OCI-LY7 (cell line): ENCODE data around the gene MVB12B. TPM values are rescaled to one million over a fixed set of nuclear protein-coding genes. Genes with fewer than 3 reads are reported as not detected.
"Not testable (repeated sequence)": the region's sequence is repeated elsewhere in the genome, so short reads cannot be mapped to it uniquely, and the experiment has no call there.

Source experiments
- BruUV-seq: library from RNA; stranded (reverse); fragments of 400-500 nt; replicated peaks from 2 replicates; lab custom pipeline; 2021; lab: Mats Ljungman, UMichigan
- CTCF ChIA-PET: fragments of 300-600 bp; sonication (Branson Sonifier 250); formaldehyde crosslinking; loops from one replicate; lab custom pipeline; 2022; ENCODE audit warnings: antibody characterized with exemption; ENCODE audit not compliant: unreplicated experiment; lab: Charles Lee
- POLR2A ChIA-PET: fragments of 300-600 bp; sonication (Branson Sonifier 250); formaldehyde crosslinking; loops from one replicate; lab custom pipeline; 2022; ENCODE audit warnings: antibody characterized with exemption; lab: Charles Lee
- DNase-seq: peaks from one replicate; pipeline ENCODE4 v3.0.0-alpha.2; 2015; ENCODE audit warnings: low spot score
- H2AFZ ChIP-seq: fragments of 200-600 bp; sonication (generic), shearing (Covaris generic); 2 replicates; pipeline ENCODE4 v1.6.1; 2014; ENCODE audit warnings: mild to moderate bottlenecking, antibody characterized with exemption, low read length, moderate library complexity
- H3K27ac ChIP-seq: fragments of 200-600 bp; sonication (generic); 2 replicates; pipeline ENCODE4 v1.5.1; 2014; ENCODE audit warnings: mixed run types, low read depth, mild to moderate bottlenecking, moderate library complexity, low read length, inconsistent platforms; ENCODE audit not compliant: poor library complexity, severe bottlenecking
- H3K36me3 ChIP-seq: fragments of 200-600 bp; sonication (generic); 2 replicates; pipeline ENCODE4 v1.6.1; 2014; ENCODE audit warnings: mild to moderate bottlenecking, antibody characterized with exemption, low read length, moderate library complexity, mixed read lengths; ENCODE audit not compliant: insufficient read depth
- H3K4me1 ChIP-seq: fragments of 200-600 bp; sonication (generic); 2 replicates; pipeline ENCODE4 v1.5.1; 2014; ENCODE audit warnings: mild to moderate bottlenecking, low read length; ENCODE audit not compliant: insufficient read depth, poor library complexity, severe bottlenecking
- H3K4me2 ChIP-seq: fragments of 200-600 bp; sonication (generic); 2 replicates; pipeline ENCODE4 v1.6.1; 2014; ENCODE audit warnings: mild to moderate bottlenecking, low read length
- H3K4me3 ChIP-seq: fragments of 200-600 bp; sonication (generic); 2 replicates; pipeline ENCODE4 v1.5.1; 2014; ENCODE audit warnings: mild to moderate bottlenecking, low read depth, low read length; ENCODE audit not compliant: poor library complexity, severe bottlenecking
- H3K79me2 ChIP-seq: fragments of 200-600 bp; sonication (generic); 2 replicates; pipeline ENCODE4 v1.6.1; 2016; ENCODE audit warnings: low read depth, mild to moderate bottlenecking, low read length, moderate library complexity, mixed read lengths; ENCODE audit not compliant: insufficient read depth
- H3K9me2 ChIP-seq: fragments of 200-600 bp; sonication (generic); 2 replicates; pipeline ENCODE4 v1.6.1; 2016; ENCODE audit warnings: mild to moderate bottlenecking, low read length, mixed read lengths; ENCODE audit not compliant: insufficient read depth
- H3K9me3 ChIP-seq: fragments of 200-600 bp; sonication (generic); 2 replicates; pipeline ENCODE4 v1.6.1; 2014; ENCODE audit warnings: mild to moderate bottlenecking, mixed run types, low read length, mixed read lengths
- H4K20me1 ChIP-seq: fragments of 200-600 bp; sonication (generic); 2 replicates; pipeline ENCODE4 v1.6.1; 2014; ENCODE audit warnings: mild to moderate bottlenecking, antibody characterized with exemption, low read length, moderate library complexity, mixed read lengths; ENCODE audit not compliant: insufficient read depth
- CTCF ChIP-seq: fragments of 200-600 bp; sonication (generic); conservative IDR thresholded peaks from 2 replicates; pipeline ENCODE4 v1.5.1; 2014; ENCODE audit warnings: mild to moderate bottlenecking, antibody characterized with exemption, low read length, moderate library complexity, mixed read lengths
- EZH2phosphoT487 ChIP-seq: fragments of 200-600 bp; sonication (generic); IDR thresholded peaks from 2 replicates; pipeline ENCODE4 v1.6.1; 2018; ENCODE audit warnings: low read depth, borderline replicate concordance, mild to moderate bottlenecking, mixed run types, antibody characterized with exemption, low read length, moderate library complexity, mixed read lengths
- intact Hi-C: fragments of 100-400 bp; cut with micrococcal nuclease; formaldehyde crosslinking; loops from one replicate; pipeline ENCODE4 v1.10.0; 2022; ENCODE audit not compliant: unreplicated experiment
- small RNA-seq: library from RNA; depleted of rRNA; stranded (forward); fragments of <200 nt; gene quantifications from one replicate; pipeline ENCODE3, GENCODE V24; 2014
- total RNA-seq, 2 experiments: library from RNA; depleted of rRNA in 1 of 2; stranded (reverse); fragments of >200 nt in 1 of 2; shearing (Covaris generic) in 1 of 2; gene quantifications; 2 replicates each; pipeline ENCODE4 v1.2.3, GENCODE V29; 2014 to 2022

Gene MVB12B
- total RNA-seq, 2 experiments from 2014 or later: 1.3 TPM; not detected in 1

- DNase-seq: no peak
- no peaks in the 10 kb centered on the region for H3K36me3 ChIP-seq
- H3K4me1 ChIP-seq: no peaks in the 10 kb centered on the region
- no peak overlapping the region for H2AFZ ChIP-seq
- TF ChIP-seq CTCF (no peak), EZH2phosphoT487 (no peak)
- BruUV-seq: no TSS peak
- H3K9me2 ChIP-seq: no peaks in the 10 kb centered on the region
- CTCF ChIA-PET: no interaction called here
- H3K4me3 ChIP-seq: no peak overlapping the region
- H3K9me3 ChIP-seq: no peaks in the 10 kb centered on the region
- no peak overlapping the region for H3K27ac ChIP-seq
- intact Hi-C loops: no loop called here
- H4K20me1 ChIP-seq: no peaks in the 10 kb centered on the region
- no peaks in the 10 kb centered on the region for H3K79me2 ChIP-seq
- POLR2A ChIA-PET: no interaction called here
- H3K4me2 ChIP-seq: no peak overlapping the region
Measured at GRCh38 chr9:126551812-126552211, 225.2 kb downstream of the MVB12B start.

- Histone ChIP-seq H4K20me1 (no peaks in the 10 kb centered on the region), H3K4me1 (peaks cover 3% of the 10 kb centered on the region), H3K79me2 (no peaks in the 10 kb centered on the region), H3K36me3 (no peaks in the 10 kb centered on the region), H2AFZ (no peak overlapping the region), H3K27ac (no peak overlapping the region), H3K4me3 (no peak overlapping the region), H3K9me2 (no peaks in the 10 kb centered on the region), H3K9me3 (no peaks in the 10 kb centered on the region), H3K4me2 (no peak overlapping the region)
- BruUV-seq: no TSS peak
- DNase-seq: no peak
- intact Hi-C loops: no loop called here
- POLR2A ChIA-PET: no interaction called here
- TF ChIP-seq EZH2phosphoT487 (no peak), CTCF (no peak)
- CTCF ChIA-PET: interaction anchor here (0.7 kb wide), 1 partner anchor 23 kb away, joined by 3 read pairs; no protein-coding TSS in a partner anchor
Measured at GRCh38 chr9:126554292-126554691, 227.7 kb downstream of the MVB12B start.

GRCh38 chr9:126555421-126555820 is 228.8 kb downstream of the MVB12B start:
- H3K79me2 ChIP-seq, DNase-seq, H3K9me2 ChIP-seq, H2AFZ ChIP-seq, H3K4me1 ChIP-seq, H4K20me1 ChIP-seq, H3K4me3 ChIP-seq, H3K27ac ChIP-seq, H3K9me3 ChIP-seq, H3K36me3 ChIP-seq, intact Hi-C loops, H3K4me2 ChIP-seq, CTCF ChIA-PET, BruUV-seq: not testable (repeated sequence)
- POLR2A ChIA-PET: interaction anchor here (0.6 to 0.7 kb wide), 3 partner anchors 53 to 892 kb away, joined by 3 to 4 read pairs (median 4); no protein-coding TSS in a partner anchor
- TF ChIP-seq CTCF: peak; percentile 31; the same call in 1 of the 2 replicates

Small RNAs within 50 kb of the gene (small RNA-seq; reads per million reads assigned to genes)
- gene RF00108: not detected
